GM18867 (cell line): Measurements from ENCODE around the gene MCM9.

Experiments used
- ATAC-seq: cut with Tn5 transposase; IDR thresholded peaks from one replicate; pipeline ENCODE4 v1.9.1; 2021; ENCODE audit warnings: mild to moderate bottlenecking, moderate library complexity; ENCODE audit not compliant: unreplicated experiment

The MCM9 gene

DNA sequence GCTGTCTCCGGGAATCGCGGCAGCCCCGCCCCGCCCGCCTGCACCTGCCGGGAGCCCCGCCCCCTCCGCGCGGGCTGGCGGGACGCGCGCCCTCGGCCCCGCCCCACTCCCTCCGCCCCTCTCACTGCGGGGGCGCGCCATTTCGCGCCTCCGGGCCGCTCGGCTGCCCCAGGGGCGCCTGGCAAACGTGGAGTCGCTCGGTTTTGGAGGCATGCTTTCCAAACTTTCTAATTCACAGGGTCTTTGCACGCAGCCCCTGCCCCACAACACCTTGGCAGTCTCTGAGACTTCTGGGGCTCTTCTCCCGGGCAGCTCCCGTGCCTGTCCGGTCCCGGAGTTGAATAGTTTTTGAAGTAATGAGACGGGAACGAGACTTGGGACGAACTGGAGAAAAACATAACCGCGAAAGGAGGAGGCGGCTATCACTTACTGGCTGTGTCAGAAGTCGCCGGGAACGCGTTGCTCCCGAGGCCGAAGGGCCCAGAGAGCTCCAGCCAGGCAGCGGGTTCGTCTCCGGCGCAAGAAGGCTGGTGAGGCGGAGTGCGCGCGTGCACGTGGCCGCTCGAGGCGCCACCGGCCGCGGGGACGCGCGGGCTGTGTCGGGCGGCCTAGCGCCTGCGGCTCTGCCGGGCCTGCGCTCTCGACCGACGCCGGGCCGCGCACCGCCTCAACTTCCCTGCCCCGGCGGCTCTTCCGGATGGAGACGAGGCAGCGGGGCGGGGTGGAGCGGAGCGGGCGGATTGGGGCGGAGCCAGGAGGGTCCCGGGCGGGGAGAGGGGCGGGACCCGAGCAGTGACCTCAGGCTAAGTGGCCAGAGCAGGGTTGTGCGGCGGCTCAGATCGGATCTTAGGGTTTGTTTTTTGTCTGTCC lies at the start of gene MCM9:
Gene MCM9, minus strand, starts transcription at position 699 of the 870 bp plus-strand sequence. CDS start 3,436 bp downstream, outside the sequence.
- ATAC-seq: peak; percentile 97

DNA sequence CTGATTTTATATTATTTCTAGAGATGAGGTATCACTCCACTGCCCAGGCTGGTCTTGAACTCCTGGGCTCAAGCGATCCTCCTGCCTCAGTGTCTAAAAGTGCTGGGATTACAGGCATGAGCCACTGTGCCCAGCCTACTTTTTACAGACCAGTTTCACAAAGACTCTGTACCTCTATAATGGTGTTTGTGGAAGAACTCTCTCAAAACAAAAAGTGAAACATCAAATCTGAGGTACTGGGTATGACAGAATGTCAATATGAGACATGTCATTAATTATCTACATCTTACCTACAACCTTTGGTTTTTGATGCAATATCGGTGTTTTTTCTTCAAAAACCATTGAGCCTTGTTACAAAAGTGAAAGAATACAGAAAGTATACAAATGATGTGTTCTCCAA lies 49.4 kb upstream of the MCM9 start:
- peak; percentile 90 for ATAC-seq

DNA sequence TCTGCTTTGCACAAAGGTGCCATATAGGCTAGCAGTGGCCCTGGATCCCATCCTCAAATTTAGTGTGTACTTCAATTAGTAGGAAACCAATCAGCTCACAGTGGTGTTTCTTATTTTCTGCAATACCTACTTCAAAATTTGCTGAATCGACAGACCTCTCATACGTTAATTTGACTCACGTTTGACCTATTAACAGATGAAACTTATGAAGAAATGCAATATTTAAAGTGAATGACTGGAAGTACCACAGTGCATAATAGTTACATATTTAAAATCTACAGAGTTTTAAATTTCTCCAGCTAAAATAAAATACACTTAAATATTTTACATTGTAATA lies 47.6 kb upstream of the MCM9 start:
- ATAC-seq: no peak

DNA sequence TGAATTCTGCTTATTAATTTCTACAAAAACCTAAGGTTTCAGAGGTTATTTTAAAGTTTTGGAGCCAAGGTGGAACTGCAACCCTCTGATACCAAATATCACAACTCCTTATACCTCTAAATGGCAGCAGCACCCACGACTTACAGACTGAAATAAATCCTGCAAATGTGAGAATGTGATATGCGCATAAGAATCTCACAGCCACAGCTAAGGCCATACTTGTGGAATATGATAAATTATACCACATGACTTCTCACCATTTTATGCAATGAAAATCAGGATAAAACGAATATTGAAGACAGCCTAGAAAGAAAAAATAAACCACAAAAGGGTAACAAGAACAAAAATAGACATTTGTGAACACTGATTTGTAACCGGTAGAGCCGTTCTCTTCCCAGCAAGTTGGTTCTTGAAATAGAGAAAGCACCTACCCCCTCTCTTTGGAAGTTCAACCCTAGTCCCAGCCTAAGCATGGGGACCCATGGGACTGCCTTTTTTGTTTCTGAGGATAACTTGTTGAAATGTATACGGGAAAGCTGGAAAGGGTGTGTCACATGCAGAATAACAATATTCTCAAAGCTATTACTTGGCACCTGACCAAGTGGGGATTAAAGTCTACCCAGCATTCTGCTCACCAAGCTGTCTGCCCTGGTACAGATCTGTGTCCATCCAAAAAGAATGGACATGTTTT lies 47.1 kb upstream of the MCM9 start:
- ATAC-seq: no peak

DNA sequence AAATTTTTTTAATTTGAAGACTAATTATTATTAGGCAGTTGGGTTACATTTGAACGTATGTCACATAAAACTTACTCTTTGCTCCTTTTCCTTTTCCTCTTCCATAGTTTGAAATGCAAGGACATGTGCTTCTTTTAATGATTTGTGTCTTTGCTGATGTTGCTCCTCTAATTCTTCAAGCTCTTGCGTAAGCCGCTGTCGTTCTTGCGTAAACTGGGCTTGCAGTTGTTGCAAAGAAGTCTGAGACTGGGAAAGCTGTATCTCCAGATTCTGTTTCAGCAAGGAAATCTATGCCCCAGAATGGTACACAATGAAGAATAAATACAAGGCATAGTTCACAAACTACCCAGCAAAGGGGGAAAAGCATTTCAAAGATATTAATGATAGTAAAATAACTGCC lies 45.1 kb upstream of the MCM9 start:
- ATAC-seq: no peak

DNA sequence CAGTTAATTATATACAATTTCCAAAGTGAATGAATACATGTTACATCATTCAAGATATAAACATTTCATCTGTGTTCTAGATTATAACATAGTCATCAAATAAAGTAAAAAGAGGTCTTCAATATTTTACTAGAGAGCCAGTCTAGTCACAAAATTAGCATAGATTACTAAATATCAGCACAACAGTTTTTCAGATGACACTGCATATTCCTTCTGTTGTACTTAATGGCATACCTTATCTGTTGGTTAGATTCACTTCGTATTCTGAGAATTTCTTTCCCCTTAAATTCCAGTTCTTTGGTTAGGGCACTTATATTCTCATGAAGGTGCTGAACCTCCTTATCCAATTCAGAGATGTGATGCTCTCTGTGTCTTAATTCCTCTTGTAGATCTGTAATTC lies 39.8 kb upstream of the MCM9 start:
- no peak for ATAC-seq

DNA sequence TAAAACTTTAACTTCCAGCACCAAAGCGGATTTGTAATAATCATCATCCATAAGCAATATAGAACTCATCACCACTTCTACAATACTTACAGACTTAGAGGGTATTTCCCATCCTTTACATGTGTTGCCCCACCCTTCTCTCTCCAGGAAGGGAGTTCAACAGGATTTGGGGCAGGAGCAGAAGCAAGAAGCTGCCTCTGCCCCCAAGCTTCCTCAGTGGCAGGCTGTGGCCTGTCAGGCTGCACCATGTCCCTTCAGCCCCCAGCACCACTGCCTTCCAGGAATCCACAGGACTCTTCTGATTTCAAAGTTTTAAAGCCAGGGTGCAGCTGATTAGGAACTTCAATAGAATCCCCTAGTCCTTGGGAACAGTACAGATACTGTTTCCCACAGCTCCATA lies 36.7 kb upstream of the MCM9 start:
- no peak for ATAC-seq

DNA sequence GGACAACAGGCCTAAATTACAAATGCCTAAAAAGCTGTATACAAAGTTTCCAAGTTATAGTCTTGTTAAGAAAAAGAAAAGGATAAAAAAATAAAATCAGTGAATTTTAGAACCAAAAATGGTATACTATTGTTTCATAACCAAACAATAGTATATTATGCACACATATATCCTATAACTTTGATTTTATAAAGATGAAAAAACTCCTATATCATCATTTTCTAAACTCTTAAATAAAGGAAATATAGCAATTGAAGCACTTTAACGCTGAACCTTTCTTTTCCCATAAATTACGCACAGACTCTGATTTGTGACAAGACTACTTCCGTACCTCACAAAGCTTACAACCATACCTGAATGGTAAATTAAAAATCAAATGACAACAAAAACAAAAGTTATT lies 35.9 kb upstream of the MCM9 start:
- no peak for ATAC-seq

DNA sequence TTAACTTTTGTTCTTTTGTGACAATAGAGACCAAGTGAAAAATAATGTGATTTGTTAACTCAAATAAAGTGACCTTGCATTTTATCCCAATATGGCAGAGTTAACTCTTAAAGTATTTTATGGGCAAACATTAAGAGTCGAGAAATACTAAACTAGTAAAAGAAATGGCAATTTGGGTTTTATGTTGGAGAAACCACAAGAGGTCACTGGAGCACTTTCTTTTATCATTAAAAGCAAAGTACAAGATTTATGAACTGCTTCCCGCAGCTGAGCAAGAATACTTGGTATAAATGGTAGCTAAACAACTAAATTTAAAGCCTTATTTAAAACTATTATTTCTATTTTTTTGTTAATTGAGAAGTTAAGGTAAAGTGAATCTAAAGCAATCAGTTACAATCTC lies 33.5 kb upstream of the MCM9 start:
- ATAC-seq: peak; percentile 55

DNA sequence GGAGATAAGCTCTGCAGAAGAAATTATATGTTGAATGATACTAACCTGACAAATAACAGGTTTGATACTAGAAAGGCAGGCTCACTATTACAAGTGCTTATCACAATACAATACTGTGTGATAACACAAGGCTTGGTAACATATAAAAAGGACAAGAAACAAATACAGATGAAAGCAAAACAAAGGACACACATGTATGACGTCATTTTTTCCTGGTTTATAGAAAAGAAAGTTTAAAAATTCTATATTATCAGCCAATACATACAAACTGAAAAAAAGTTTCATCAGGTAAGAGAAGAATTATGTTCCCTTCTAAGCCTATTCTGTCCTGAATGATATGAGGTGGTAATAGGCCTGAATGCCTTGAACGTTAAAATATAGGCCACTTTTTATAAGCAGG lies 32.3 kb upstream of the MCM9 start:
- ATAC-seq: no peak

DNA sequence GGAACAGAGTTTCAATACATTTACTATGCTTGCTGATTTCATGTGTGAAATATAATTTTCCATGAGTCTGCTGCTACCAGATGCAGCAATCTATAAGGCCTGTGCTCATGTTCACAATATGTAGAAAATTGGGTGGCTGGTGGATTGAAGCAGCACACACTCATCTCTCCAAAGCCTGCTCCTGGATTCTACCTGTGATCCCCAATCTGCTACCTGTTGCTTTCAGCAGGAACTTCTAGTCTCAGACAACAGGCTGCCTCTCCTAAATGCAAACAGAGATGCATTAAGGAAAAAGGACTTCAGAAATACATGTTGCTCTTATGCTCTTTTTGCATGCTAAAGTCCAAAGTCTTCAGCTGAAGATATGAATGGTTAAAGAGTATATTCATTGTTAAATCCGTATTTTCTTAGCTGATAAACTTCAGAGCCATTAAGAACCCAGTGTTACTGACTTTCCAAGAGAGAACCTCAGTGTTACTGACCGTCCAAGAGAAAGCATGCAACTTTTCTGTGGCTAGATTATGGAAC lies 30.9 kb upstream of the MCM9 start:
- no peak for ATAC-seq

DNA sequence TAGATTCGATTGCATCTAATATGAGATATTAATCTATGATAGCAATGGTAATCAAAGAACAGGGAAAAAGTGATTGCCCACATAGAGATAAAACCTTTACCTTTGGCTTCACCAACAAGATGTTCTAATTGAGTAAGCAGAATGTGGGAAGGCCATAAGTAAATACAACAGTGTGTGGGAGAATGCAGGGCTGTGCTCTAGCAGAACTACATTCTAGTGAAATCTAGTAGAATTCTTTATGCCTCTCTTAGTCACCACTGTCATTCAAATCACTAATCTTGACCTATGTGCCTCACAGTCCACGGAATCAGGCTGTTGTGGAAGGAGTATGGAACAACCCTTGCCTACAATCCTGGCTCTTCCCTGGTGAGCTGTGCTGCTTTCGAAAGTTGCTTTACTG lies 30.4 kb upstream of the MCM9 start:
- no peak for ATAC-seq

DNA sequence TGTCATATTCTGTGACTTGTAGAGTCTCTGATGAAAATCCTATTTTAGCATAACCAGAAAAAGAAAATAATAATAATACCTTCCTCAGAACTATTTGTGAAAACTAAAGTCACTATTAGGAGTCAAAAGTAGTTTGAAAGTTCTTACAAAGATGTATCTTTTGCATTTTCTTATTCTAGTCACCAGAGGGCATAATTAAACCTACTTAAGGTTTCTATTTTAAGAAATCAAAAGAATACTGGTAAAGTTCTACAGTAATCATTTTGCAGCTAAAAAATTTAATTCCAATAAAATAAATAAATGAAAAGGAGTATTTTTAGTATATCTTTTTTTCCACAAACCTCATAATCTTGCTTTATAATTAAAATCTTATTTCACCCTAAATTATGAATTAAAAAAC lies 28.0 kb upstream of the MCM9 start:
- ATAC-seq: no peak

DNA sequence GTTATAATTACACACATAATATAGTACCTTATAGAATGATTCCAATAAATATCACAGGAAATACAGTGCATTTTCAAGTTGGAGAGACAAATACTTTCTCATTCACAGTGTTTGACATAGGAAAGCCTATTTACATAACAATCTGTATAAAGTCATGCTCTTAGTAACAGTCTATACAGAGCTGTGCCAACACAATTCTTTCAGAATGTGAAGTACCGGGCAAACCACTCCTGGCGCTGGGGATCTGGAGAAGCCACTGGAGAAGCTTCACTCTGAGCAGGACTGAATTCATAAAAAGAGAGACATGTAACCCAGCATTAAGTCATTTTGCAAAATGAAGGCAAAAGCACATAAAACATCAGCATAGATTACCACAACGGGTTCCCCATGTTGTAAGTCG lies 24.9 kb upstream of the MCM9 start:
- no peak for ATAC-seq

DNA sequence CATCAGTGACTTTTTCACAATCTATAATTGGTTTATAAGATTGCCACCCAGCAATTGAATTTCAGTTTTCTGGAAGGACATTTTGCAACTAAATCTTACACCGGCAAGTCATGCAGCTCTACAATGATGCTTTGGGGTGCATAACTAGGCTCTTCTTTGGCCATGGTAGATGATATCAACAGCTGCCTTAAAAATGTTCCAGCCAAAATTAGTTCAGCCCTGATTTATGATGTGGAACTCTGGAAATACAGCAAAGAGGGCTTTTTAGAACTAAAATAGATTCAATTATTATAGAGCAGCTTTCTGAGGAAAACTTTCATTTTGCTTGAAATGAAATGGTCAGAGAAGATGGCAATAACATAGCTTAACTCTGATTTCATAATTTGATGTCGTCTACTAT lies 18.4 kb upstream of the MCM9 start:
- ATAC-seq: no peak

DNA sequence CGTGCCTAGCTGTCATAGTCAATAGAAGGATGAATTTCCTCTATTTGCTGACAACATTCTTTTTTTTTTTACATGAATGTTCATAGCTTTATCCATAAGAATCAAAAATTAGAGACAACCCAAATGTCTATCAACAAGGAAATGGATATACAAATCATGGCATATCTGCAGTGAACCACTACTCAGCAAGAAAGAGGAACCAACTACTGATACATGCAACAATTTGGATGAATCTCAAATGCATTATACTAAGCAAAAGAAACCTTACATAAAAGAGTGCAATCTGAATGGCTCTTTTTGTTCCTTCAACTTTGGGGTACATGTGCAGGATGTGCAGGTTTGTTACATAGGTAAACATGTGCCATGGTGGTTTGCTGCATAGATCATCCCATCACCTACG lies 17.7 kb upstream of the MCM9 start:
- no peak for ATAC-seq

DNA sequence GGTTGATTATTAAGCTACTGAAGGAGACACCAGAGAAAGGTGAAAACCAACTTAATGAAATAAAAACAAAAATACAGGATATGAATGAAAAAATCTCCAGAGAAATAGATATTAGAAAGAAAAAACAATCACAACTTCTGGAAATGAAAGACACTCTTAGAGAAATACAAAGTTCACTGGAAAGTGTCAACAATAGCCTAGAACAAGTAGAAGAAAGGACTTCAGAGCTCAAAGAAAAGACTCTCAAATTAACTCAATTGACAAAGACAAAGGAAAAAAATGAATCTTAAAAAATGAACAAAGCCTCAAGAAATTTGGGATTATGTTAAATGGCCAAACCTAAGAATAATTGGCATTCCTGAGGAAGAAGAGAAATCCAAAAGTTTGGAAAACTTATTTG lies 10.3 kb upstream of the MCM9 start:
- ATAC-seq: no peak

DNA sequence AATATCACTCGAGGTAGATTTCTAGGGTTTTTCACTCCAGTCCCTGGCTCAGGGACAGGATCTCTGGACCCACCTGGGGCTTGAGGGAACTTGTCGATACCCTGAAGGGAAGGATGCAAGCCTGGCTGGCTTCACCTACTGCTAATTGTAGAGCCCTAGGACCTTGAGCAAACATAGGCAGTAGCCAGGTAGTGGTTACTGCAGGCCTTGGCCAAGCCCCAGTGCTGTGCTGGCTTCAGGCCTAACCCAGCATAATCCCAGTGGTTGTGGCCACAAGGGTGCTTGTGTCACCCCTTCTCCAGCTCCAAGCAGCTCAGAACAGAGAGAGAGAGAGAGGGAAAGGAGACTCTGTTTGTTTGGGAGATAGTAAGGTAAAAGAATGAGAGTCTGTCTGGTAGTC lies 5.8 kb upstream of the MCM9 start:
- ATAC-seq: no peak

DNA sequence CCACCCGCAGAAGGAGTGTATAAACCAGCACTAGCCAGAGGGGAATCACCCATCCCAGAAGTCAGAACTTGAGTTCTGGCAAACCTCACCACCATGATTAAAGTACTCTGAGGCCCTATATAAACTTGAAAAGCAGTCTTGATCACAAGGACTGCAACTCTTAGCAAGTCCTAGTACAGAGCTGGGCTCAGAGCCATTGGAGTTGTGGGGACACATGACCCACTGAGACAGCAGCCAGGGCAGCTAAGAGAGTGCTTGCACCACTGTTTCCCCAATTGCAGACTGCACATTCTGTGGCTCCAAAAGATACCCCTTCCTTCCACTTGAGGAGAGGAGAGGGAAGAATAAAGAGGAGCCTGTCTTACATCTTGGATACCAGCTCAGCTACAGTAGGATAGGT lies 4.7 kb upstream of the MCM9 start:
- ATAC-seq: no peak

DNA sequence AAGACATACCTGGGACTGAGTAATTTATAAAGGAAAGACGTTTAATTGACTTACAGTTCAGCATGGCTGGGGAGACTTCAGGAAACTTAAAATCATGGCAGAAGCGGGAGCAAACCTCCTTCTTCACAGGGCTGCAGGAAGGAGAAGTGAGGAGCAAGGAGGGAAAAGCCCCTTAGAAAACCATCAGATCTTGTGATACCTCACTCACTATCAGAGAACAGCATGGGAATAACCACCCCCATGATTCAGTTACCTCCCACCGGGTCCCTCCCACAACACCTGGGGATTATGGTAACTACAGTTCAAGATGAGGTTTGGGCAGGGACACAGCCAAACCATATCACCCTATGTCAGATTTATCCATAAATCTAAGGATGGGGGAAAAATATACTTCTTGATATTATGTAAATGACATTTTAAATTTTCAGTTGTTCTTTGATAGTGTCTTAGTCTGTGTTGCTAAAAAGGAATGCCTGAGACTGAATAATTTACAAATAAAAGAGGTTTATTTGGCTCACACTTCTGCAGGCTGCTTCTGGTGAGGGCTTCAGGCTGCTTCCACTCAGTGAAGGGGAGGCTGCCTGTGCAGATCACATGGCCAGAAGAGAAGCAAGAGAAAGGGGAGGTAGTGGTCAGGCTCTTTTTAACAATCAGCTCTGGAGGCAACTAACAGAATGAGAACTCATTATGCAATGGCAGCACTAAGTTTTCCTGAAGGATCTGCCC lies 1.2 kb upstream of the MCM9 start:
- no peak for ATAC-seq

DNA sequence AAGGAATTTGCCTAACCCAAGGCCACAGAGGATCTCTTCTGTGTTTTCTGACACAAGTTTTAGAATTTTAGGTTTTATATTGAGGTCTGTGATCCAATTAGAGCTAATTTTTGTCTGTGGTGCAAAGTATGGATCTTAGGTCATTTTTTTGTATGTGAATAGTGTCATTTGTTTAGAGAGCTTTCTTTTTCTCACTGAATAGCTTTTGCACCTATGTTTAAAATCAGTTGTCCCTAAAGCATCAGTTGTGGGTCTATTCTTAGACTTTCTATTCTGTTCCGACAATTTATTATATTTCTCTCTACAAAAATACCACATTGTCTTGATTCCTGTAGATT lies 341 bp upstream of the MCM9 start:
- ATAC-seq: peak; percentile 8
